ENCODE data around the gene NUP62. TPM values are rescaled to one million over a fixed set of nuclear protein-coding genes. Genes with fewer than 3 reads are reported as not detected.

NUP62 gene
- total RNA-seq, 1 experiment from 2014 or later: 85.2 TPM

GRCh38 chr19:49881186-49881585 is 48.1 kb downstream of the NUP62 start:
- Histone ChIP-seq H2AFZ (ENCODE audit: low read depth, low read length, poor library complexity, severe bottlenecking) (no peak overlapping the region), H3K9me3 (ENCODE audit: control insufficient read depth in 1 of 2, insufficient read depth in 1 of 2, low read depth in 1 of 2, low read length in 2 of 2) (peaks cover 0 to 6% of the 10 kb centered on the region in 2 experiments; a peak in 1 of 4 replicates), H3K27me3 (ENCODE audit: insufficient read depth, low read length) (no peaks in the 10 kb centered on the region), H3K4me3 (replicated peaks in 1 of 2; ENCODE audit: low read depth in 1 of 2, low read length in 2 of 2) (no peak overlapping the region), H3K27ac (ENCODE audit: low read depth, low read length) (no peak overlapping the region), H3K4me2 (ENCODE audit: low read length) (no peak overlapping the region), H3K4me1 (ENCODE audit: control insufficient read depth in 1 of 2, insufficient read depth in 2 of 2, low read length in 2 of 2) (peaks cover 9 to 23% of the 10 kb centered on the region in 2 experiments), H3K9ac (ENCODE audit: low read length) (no peak overlapping the region), H4K20me1 (ENCODE audit: insufficient read depth) (no peaks in the 10 kb centered on the region), H3K79me2 (ENCODE audit: insufficient read depth, low read length) (peaks cover 9% of the 10 kb centered on the region; the same call in 1 of the 2 replicates), H3K36me3 (ENCODE audit: control insufficient read depth in 1 of 2, insufficient read depth in 2 of 2, low read length in 2 of 2) (peaks cover 12 to 18% of the 10 kb centered on the region in 2 experiments), H3K9me2 (ENCODE audit: insufficient read depth) (no peaks in the 10 kb centered on the region)
- BruUV-seq (replicated peaks): no TSS peak
- intact Hi-C loops (cut with micrococcal nuclease): no loop called here
- ChIA-PET POLR2A (no interaction called here), CTCF (no interaction called here), RAD21 (ENCODE audit: low non-redundant PET in 1 of 2, low total read pairs in 2 of 2, uncharacterized antibody in 2 of 2, unreplicated experiment in 2 of 2) (no interaction called here)
- DNase-seq (ENCODE audit: low read depth, low spot score) (no peak), ATAC-seq (no peak)
- no peak for TF ChIP-seq MAX (IDR thresholded peaks at IDR 0.05)
- no peak for TF ChIP-seq FOSL1 (IDR thresholded peaks at IDR 0.05; ENCODE audit: low read depth)
- no peak for TF ChIP-seq SRF (IDR thresholded peaks at IDR 0.05; ENCODE audit: low read depth)
- no peak for TF ChIP-seq EZH2phosphoT487 (IDR thresholded peaks at IDR 0.05; ENCODE audit: borderline replicate concordance)
- TF ChIP-seq REST (IDR thresholded peaks at IDR 0.05; ENCODE audit: low read depth): no peak
- no peak for TF ChIP-seq RAD21 (IDR thresholded peaks at IDR 0.05; ENCODE audit: low read depth)
- TF ChIP-seq YY1 (IDR thresholded peaks at IDR 0.05; ENCODE audit: extremely low read depth, insufficient replicate concordance, low read depth, low read length): no peak
- TF ChIP-seq EGR1 (IDR thresholded peaks at IDR 0.05; ENCODE audit: low read depth): no peak
- no peak for TF ChIP-seq ZFX (IDR thresholded peaks at IDR 0.05)
- TF ChIP-seq CEBPB (IDR thresholded peaks at IDR 0.05; ENCODE audit: low read depth): no peak
- no peak for TF ChIP-seq EZH2 (IDR thresholded peaks at IDR 0.05)
- no peak for TF ChIP-seq CBX3 (IDR thresholded peaks at IDR 0.05; ENCODE audit: low read depth)
- TF ChIP-seq ATF3 (IDR thresholded peaks at IDR 0.05): no peak
- TF ChIP-seq POLR2A (IDR thresholded peaks at IDR 0.05; ENCODE audit: borderline replicate concordance, extremely low read depth, insufficient read depth, insufficient read length): no peak
- TF ChIP-seq ZNF274 (IDR thresholded peaks at IDR 0.05; ENCODE audit: low read depth, low read length): no peak
